ENCODE measurements around the gene LDHAL6A.
A peak's percentile ranks its signal among the peaks of the same experiment; 100 is the strongest.

The LDHAL6A gene

GRCh38 chr11:18524248-18524647 is 68.6 kb downstream of the LDHAL6A start:
- no peak for DNase-seq (ENCODE audit: extremely low read depth, low read depth)
- no peak for TF ChIP-seq CTCF (IDR thresholded peaks at IDR 0.05; ENCODE audit: low read depth, low read length)

GRCh38 chr11:18526130-18526520 is 70.5 kb downstream of the LDHAL6A start:
- no peak for DNase-seq (ENCODE audit: extremely low read depth, low read depth)

GRCh38 chr11:18526521-18527296 is 71.1 kb downstream of the LDHAL6A start, which contains the start of gene TSG101:
Gene TSG101 (minus strand): TSS chr11:18526942. CDS start chr11:18526816, 126 bp downstream.
- no peak for TF ChIP-seq CTCF (IDR thresholded peaks at IDR 0.05; ENCODE audit: low read depth, low read length)
- DNase-seq (ENCODE audit: extremely low read depth, low read depth): peak; percentile 72

More at GRCh38 chr11:18526130-18526520, 70.5 kb downstream of the LDHAL6A start:
- no peak for TF ChIP-seq CTCF (IDR thresholded peaks at IDR 0.05; ENCODE audit: low read depth, low read length)

GRCh38 chr11:18527512-18527911 is 71.9 kb downstream of the LDHAL6A start:
- peak; percentile 50 for DNase-seq (ENCODE audit: extremely low read depth, low read depth)
- no peak for TF ChIP-seq CTCF (IDR thresholded peaks at IDR 0.05; ENCODE audit: low read depth, low read length)

Data from AG09319 (cell line).